Measurements from ENCODE around the gene PAPPA2. TPM values are rescaled to one million over a fixed set of nuclear protein-coding genes. Genes with fewer than 3 reads are reported as not detected.

The PAPPA2 gene
- total and polyA plus RNA-seq, 7 donors, result 0.05 to 1.1 (median 0.06) TPM; not detected in 2

GRCh38 chr1:176800978-176801513 lies 338.1 kb downstream of the PAPPA2 start:
- ATAC-seq (peak in 1 of 4 donors; percentile 34), DNase-seq (no peak)
- intact Hi-C loops (cut with DNase I), result no loop called here
- H3K27ac ChIP-seq, result no peak overlapping the region
- H3K4me3 ChIP-seq, result no peak overlapping the region
- 29 to 47% (median 31%) methylated on average over 5 of the region's 5 CpGs for WGBS, 3 donors
- H3K4me1 ChIP-seq, result no peaks in the 10 kb centered on the region
- H3K9me3 ChIP-seq, result no peaks in the 10 kb centered on the region
- no peaks in the 10 kb centered on the region for H3K27me3 ChIP-seq (ENCODE audit: insufficient read depth in 3 of 3, low read length in 2 of 3)
- TF ChIP-seq CTCF (IDR thresholded peaks at IDR 0.05), result no peak
- H3K36me3 ChIP-seq (ENCODE audit: insufficient read depth in 1 of 2, low read depth in 1 of 2), result no peaks in the 10 kb centered on the region

DNA sequence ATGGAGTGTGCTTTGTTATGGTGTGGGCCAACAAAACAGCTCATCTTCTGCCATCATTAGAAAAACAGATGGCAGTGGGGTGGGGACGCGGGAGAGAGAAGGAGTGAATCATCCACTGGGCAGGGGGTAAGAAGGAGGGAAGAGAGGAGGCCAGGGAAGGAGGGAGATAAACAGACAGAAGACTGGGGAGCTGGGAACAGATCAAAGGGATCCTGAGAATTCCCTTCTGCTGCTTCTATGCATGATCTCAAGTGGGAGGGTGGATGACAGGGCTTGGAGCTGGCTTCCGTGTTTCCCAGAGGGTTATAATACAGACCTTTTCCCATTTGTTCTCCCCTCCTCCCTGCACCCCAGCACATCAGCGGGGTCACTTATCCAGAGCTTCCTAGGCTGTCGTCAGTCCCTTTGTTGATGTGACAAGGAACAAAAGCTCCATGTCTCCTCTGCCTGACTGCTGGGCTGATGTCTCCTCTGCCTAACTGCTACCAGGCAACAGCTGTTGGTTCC lies 338.6 kb downstream of the PAPPA2 start:
- Histone ChIP-seq H3K27me3 (ENCODE audit: insufficient read depth in 3 of 3, low read length in 2 of 3) (no peaks in the 10 kb centered on the region), H3K9me3 (no peaks in the 10 kb centered on the region), H3K36me3 (ENCODE audit: insufficient read depth in 1 of 2, low read depth in 1 of 2) (no peaks in the 10 kb centered on the region), H3K4me1 (no peaks in the 10 kb centered on the region), H3K27ac (no peak overlapping the region), H3K4me3 (no peak overlapping the region)
- DNase-seq, result peak in 1 of 2 donors; percentile 15
- no peak for TF ChIP-seq CTCF (IDR thresholded peaks at IDR 0.05)
- intact Hi-C loops (cut with DNase I), result no loop called here
- 15 to 24% (median 20%) methylated on average over 5 of the region's 5 CpGs for WGBS, 3 donors
- ATAC-seq, result peak in 3 of 4 donors; percentile 30 to 40 (median 36)

GRCh38 chr1:176802316-176802715 lies 339.3 kb downstream of the PAPPA2 start:
- no peak for DNase-seq
- no peaks in the 10 kb centered on the region for H3K4me1 ChIP-seq
- no peak for ATAC-seq
- H3K4me3 ChIP-seq, result no peak overlapping the region
- intact Hi-C loops (cut with DNase I), result no loop called here
- WGBS, 3 donors, result 51 to 66% (median 66%) methylated on average over 2 of the region's 2 CpGs
- no peaks in the 10 kb centered on the region for H3K36me3 ChIP-seq (ENCODE audit: insufficient read depth in 1 of 2, low read depth in 1 of 2)
- H3K9me3 ChIP-seq, result no peaks in the 10 kb centered on the region
- H3K27ac ChIP-seq, result no peak overlapping the region
- no peak for TF ChIP-seq CTCF (IDR thresholded peaks at IDR 0.05)
- H3K27me3 ChIP-seq (ENCODE audit: insufficient read depth in 3 of 3, low read length in 2 of 3), result no peaks in the 10 kb centered on the region

- 29 to 52% (median 50%) methylated on average over 5 of the region's 5 CpGs for WGBS, 3 donors
- Histone ChIP-seq H3K4me1 (no peaks in the 10 kb centered on the region), H3K36me3 (ENCODE audit: insufficient read depth in 1 of 2, low read depth in 1 of 2) (no peaks in the 10 kb centered on the region), H3K27me3 (ENCODE audit: insufficient read depth in 3 of 3, low read length in 2 of 3) (no peaks in the 10 kb centered on the region), H3K9me3 (no peaks in the 10 kb centered on the region), H3K4me3 (no peak overlapping the region), H3K27ac (no peak overlapping the region)
- DNase-seq, result no peak
- intact Hi-C loops (cut with DNase I), result no loop called here
- no peak for ATAC-seq
- no peak for TF ChIP-seq CTCF (IDR thresholded peaks at IDR 0.05)
Observed at GRCh38 chr1:176803042-176803441, 340.1 kb downstream of the PAPPA2 start.

DNA sequence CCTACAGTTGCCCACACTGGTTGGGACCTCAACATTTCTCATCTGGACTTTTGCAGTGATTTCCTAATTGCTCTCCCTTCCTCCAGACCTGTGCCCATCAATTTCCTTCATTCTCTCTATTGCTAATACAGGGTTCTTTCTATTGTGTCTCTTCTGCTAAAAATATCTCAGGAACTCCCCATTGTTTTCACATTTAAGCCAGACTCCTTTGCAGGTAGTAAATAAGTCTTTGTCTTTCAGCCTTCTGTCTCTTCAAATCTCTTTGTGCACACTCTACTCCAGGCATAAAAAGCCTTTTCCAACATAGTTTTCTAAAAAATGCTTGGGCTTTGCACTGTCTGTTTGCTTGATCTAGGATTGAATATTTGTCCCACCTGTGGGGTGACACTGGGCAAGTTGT lies 340.6 kb downstream of the PAPPA2 start:
- no peak for TF ChIP-seq CTCF (IDR thresholded peaks at IDR 0.05)

More for the DNA sequence above, 340.6 kb downstream of the PAPPA2 start:
- no peaks in the 10 kb centered on the region for H3K9me3 ChIP-seq
- no peak overlapping the region for H3K27ac ChIP-seq
- no peaks in the 10 kb centered on the region for H3K36me3 ChIP-seq (ENCODE audit: insufficient read depth in 1 of 2, low read depth in 1 of 2)
- DNase-seq, result no peak
- ATAC-seq, result no peak
- H3K4me3 ChIP-seq, result no peak overlapping the region
- intact Hi-C loops (cut with DNase I), result no loop called here
- no peaks in the 10 kb centered on the region for H3K4me1 ChIP-seq
- H3K27me3 ChIP-seq (ENCODE audit: insufficient read depth in 3 of 3, low read length in 2 of 3), result no peaks in the 10 kb centered on the region
